H1 (cell line): ENCODE measurements around the gene KATNAL2. TPM values are rescaled to one million over a fixed set of nuclear protein-coding genes. Genes with fewer than 3 reads are reported as not detected.

Source experiments
- CTCF ChIA-PET: fragments of 300-600 bp; sonication (Branson Sonifier 250); formaldehyde crosslinking; loops from one replicate; lab custom pipeline; 2021; ENCODE audit not compliant: partially characterized antibody; lab: Charles Lee
- POLR2A ChIA-PET: fragments of 300-600 bp; sonication (Branson Sonifier 250); formaldehyde crosslinking; loops from one replicate; lab custom pipeline; 2021; ENCODE audit warnings: inconsistent platforms; ENCODE audit not compliant: partially characterized antibody; lab: Charles Lee
- DNase-seq, 2 experiments: peaks; one replicate each; pipeline versions ENCODE4 v3.0.0 to v3.0.0-alpha.2; 2010 to 2022; ENCODE audit warnings: low spot score in 2 of 2, low read depth in 1 of 2, mixed read lengths in 1 of 2
- FAIRE-seq: peaks from 2 replicates; lab custom pipeline; 2011; peaks lifted over from hg19 to GRCh38; lab: Jason Lieb, UNC
- H2AFZ ChIP-seq: 2 replicates; pipeline ENCODE4 v1.8.1; 2012; ENCODE audit warnings: low read length, inconsistent platforms
- H2AK5ac ChIP-seq: 2 replicates; pipeline ENCODE4 v1.6.1; 2013; ENCODE audit warnings: low read depth, low read length
- H2BK120ac ChIP-seq: replicated peaks from 2 replicates; pipeline ENCODE3; 2013; ENCODE audit warnings: low read depth, low read length, inconsistent platforms
- H2BK12ac ChIP-seq: 2 replicates; pipeline ENCODE4 v1.6.1; 2013; ENCODE audit warnings: low read depth, low read length
- H2BK15ac ChIP-seq: 2 replicates; pipeline ENCODE4 v1.6.1; 2013; ENCODE audit warnings: low read length
- H2BK20ac ChIP-seq: 2 replicates; pipeline ENCODE4 v1.6.1; 2013; ENCODE audit warnings: low read length
- H2BK5ac ChIP-seq: 2 replicates; pipeline ENCODE4 v1.6.1; 2013; ENCODE audit warnings: low read depth, low read length
- H3K14ac ChIP-seq: 2 replicates; pipeline ENCODE4 v1.6.1; 2013; ENCODE audit warnings: inconsistent platforms; ENCODE audit not compliant: insufficient read length
- H3K18ac ChIP-seq: 2 replicates; pipeline ENCODE4 v1.6.1; 2013; ENCODE audit warnings: low read length; ENCODE audit errors: extremely low read depth
- H3K23ac ChIP-seq: 2 replicates; pipeline ENCODE4 v1.6.1; 2013; ENCODE audit warnings: inconsistent platforms; ENCODE audit not compliant: insufficient read length
- H3K23me2 ChIP-seq: 2 replicates; pipeline ENCODE4 v1.6.1; 2013; ENCODE audit warnings: low read depth, low read length
- H3K27ac ChIP-seq: 2 replicates; pipeline ENCODE4 v1.6.1; 2011; ENCODE audit warnings: low read depth, low read length, inconsistent platforms
- H3K27me3 ChIP-seq, 4 experiments: replicated peaks in 1 of 4; 1 replicate in 1 of 4; 2 replicates in 3 of 4; pipeline versions ENCODE4 v1.6.1 to v1.8.1; 2011 to 2013; ENCODE audit warnings: low read length in 3 of 4, mild to moderate bottlenecking in 3 of 4, inconsistent platforms in 2 of 4, mixed read lengths in 2 of 4, moderate library complexity in 1 of 4; ENCODE audit not compliant: control insufficient read depth in 3 of 4, insufficient read depth in 3 of 4; ENCODE audit errors: extremely low read depth in 1 of 4
- H3K36me3 ChIP-seq, 4 experiments: 2 replicates each; pipeline versions ENCODE4 v1.6.1 to v1.8.1; 2011 to 2013; ENCODE audit warnings: mild to moderate bottlenecking in 4 of 4, low read length in 3 of 4, moderate library complexity in 2 of 4, control low read depth in 1 of 4, inconsistent platforms in 1 of 4; ENCODE audit not compliant: insufficient read depth in 4 of 4, control insufficient read depth in 2 of 4
- H3K4ac ChIP-seq: replicated peaks from 2 replicates; pipeline ENCODE3; 2013; ENCODE audit warnings: low read length, low read depth, mixed read lengths, inconsistent platforms; ENCODE audit not compliant: insufficient read length
- H3K4me1 ChIP-seq, 4 experiments: replicated peaks in 1 of 4; 1 replicate in 1 of 4; 2 replicates in 3 of 4; pipeline versions ENCODE4 v1.6.1 to v1.8.1; 2011 to 2013; ENCODE audit warnings: low read length in 3 of 4, inconsistent platforms in 2 of 4, mixed read lengths in 1 of 4; ENCODE audit not compliant: insufficient read depth in 4 of 4, control insufficient read depth in 3 of 4
- H3K4me2 ChIP-seq, 2 experiments: 2 replicates each; pipeline versions ENCODE4 v1.6.1 to v1.8.1; 2011 to 2013; ENCODE audit warnings: low read depth in 2 of 2, low read length in 2 of 2, control low read depth in 1 of 2, inconsistent platforms in 1 of 2, mild to moderate bottlenecking in 1 of 2; ENCODE audit not compliant: insufficient read depth in 1 of 2
- H3K4me3 ChIP-seq, 4 experiments: fragments of 200-600, 300-600 bp in 1 of 4; sonication (generic), shearing (Covaris generic), sonication (Bioruptor Twin) in 1 of 4; 2 replicates each; pipeline versions ENCODE4 v1.5.1 to v1.8.1; 2011 to 2016; ENCODE audit warnings: low read length in 4 of 4, low read depth in 3 of 4, control low read depth in 2 of 4, inconsistent platforms in 2 of 4, mild to moderate bottlenecking in 2 of 4, mixed read lengths in 1 of 4, moderate library complexity in 1 of 4; ENCODE audit not compliant: insufficient read depth in 2 of 4; ENCODE audit errors: extremely low read depth in 1 of 4
- H3K56ac ChIP-seq: replicated peaks from 2 replicates; pipeline ENCODE3; 2013; ENCODE audit warnings: low read depth, mild to moderate bottlenecking, mixed read lengths, low read length, inconsistent platforms; ENCODE audit not compliant: insufficient read length
- H3K79me1 ChIP-seq: 2 replicates; pipeline ENCODE4 v1.6.1; 2013; ENCODE audit warnings: low read depth, low read length, control low read depth
- H3K79me2 ChIP-seq, 2 experiments: 2 replicates each; pipeline versions ENCODE4 v1.6.1 to v1.8.1; 2012 to 2013; ENCODE audit warnings: low read length in 2 of 2, mild to moderate bottlenecking in 2 of 2, inconsistent platforms in 1 of 2; ENCODE audit not compliant: insufficient read depth in 2 of 2, control insufficient read depth in 1 of 2
- H3K9ac ChIP-seq, 4 experiments: replicated peaks in 1 of 4; 1 replicate in 1 of 4; 2 replicates in 3 of 4; pipeline versions ENCODE4 v1.6.1 to v1.8.1; 2011 to 2013; ENCODE audit warnings: low read depth in 3 of 4, low read length in 3 of 4, control low read depth in 2 of 4, mild to moderate bottlenecking in 2 of 4, moderate library complexity in 2 of 4, inconsistent platforms in 1 of 4; ENCODE audit errors: extremely low read depth in 1 of 4
- H3K9me3 ChIP-seq, 2 experiments: 2 replicates each; pipeline versions ENCODE4 v1.6.1 to v1.8.1; 2012 to 2013; ENCODE audit warnings: mild to moderate bottlenecking in 2 of 2, moderate library complexity in 2 of 2, control low read depth in 1 of 2, inconsistent platforms in 1 of 2, low read depth in 1 of 2, low read length in 1 of 2, mixed read lengths in 1 of 2; ENCODE audit not compliant: insufficient read depth in 2 of 2
- H4K20me1 ChIP-seq, 2 experiments: replicated peaks in 1 of 2; 2 replicates each; pipeline versions ENCODE3 to v1.8.1; 2011 to 2013; ENCODE audit warnings: inconsistent platforms in 2 of 2, low read length in 2 of 2, mild to moderate bottlenecking in 1 of 2; ENCODE audit not compliant: insufficient read depth in 2 of 2, control insufficient read depth in 1 of 2
- H4K5ac ChIP-seq: 2 replicates; pipeline ENCODE4 v1.6.1; 2013; ENCODE audit warnings: low read length, low read depth, mixed read lengths, inconsistent platforms; ENCODE audit not compliant: insufficient read length
- H4K8ac ChIP-seq: 2 replicates; pipeline ENCODE4 v1.8.0; 2013; ENCODE audit warnings: mild to moderate bottlenecking, moderate library complexity, low read length, inconsistent platforms; ENCODE audit not compliant: insufficient read depth; ENCODE audit errors: extremely low read depth
- H4K91ac ChIP-seq: replicated peaks from 2 replicates; pipeline ENCODE3; 2013; ENCODE audit warnings: low read length, mixed read lengths, inconsistent platforms; ENCODE audit not compliant: insufficient read length
- CHD1 ChIP-seq: IDR thresholded peaks from 2 replicates; pipeline ENCODE4 v1.6.1; 2012; ENCODE audit warnings: low read depth, low read length, improper control_type of control experiment
- KDM4A ChIP-seq: IDR thresholded peaks from one replicate; pipeline ENCODE4 v1.7.1; 2012; ENCODE audit warnings: low read depth, mild to moderate bottlenecking, moderate library complexity, low read length, inconsistent platforms; ENCODE audit not compliant: severe bottlenecking
- NANOG ChIP-seq: IDR thresholded peaks from 2 replicates; pipeline ENCODE4 v1.6.1; 2011; ENCODE audit warnings: low read length, low read depth, mild to moderate bottlenecking, inconsistent platforms; ENCODE audit not compliant: insufficient read depth, poor library complexity, severe bottlenecking
- NRF1 ChIP-seq: IDR thresholded peaks from 2 replicates; pipeline ENCODE4 v1.6.1; 2011; ENCODE audit warnings: mild to moderate bottlenecking, low read depth, low read length, improper control_type of control experiment
- POLR2AphosphoS5 ChIP-seq: IDR thresholded peaks from 2 replicates; pipeline ENCODE4 v1.6.1; 2011; ENCODE audit warnings: low read depth, low read length
- RXRA ChIP-seq: IDR thresholded peaks from 2 replicates; pipeline ENCODE4 v1.6.1; 2011; ENCODE audit warnings: low read depth, mild to moderate bottlenecking, low read length, moderate library complexity; ENCODE audit not compliant: insufficient read depth
- SIRT6 ChIP-seq: IDR thresholded peaks from one replicate; pipeline ENCODE4 v1.7.1; 2012; ENCODE audit warnings: low read length, inconsistent platforms
- SP4 ChIP-seq: IDR thresholded peaks from 2 replicates; pipeline ENCODE4 v1.6.1; 2012; ENCODE audit warnings: low read length, inconsistent platforms
- SRF ChIP-seq: IDR thresholded peaks from 2 replicates; pipeline ENCODE4 v1.6.1; 2011; ENCODE audit warnings: mild to moderate bottlenecking, low read depth, low read length, moderate library complexity
- TCF12 ChIP-seq: IDR thresholded peaks from 2 replicates; pipeline ENCODE4 v1.6.1; 2011; ENCODE audit warnings: low read depth, mild to moderate bottlenecking, low read length
- TEAD4 ChIP-seq: IDR thresholded peaks from 2 replicates; pipeline ENCODE4 v1.6.1; 2012; ENCODE audit warnings: low read depth, low read length, inconsistent platforms, mixed read lengths
- USF2 ChIP-seq: IDR thresholded peaks from 2 replicates; pipeline ENCODE4 v1.6.1; 2011; ENCODE audit warnings: low read length, improper control_type of control experiment
- WGBS, 2 experiments: shearing (Covaris generic) in 1 of 2; methylation state at CpG; one replicate each; pipeline versions ENCODE4 v1.1.6 to v1.1.7; 2013 to 2015; ENCODE audit warnings: low lambda C conversion rate in 2 of 2, mixed read lengths in 2 of 2, inconsistent platforms in 1 of 2, low coverage in 1 of 2, missing lambda C conversion rate in 1 of 2; ENCODE audit not compliant: insufficient replicate concordance in 2 of 2, insufficient coverage in 1 of 2, insufficient read length in 1 of 2; ENCODE audit errors: extremely low coverage in 1 of 2, missing lambda C conversion rate in 1 of 2; 5-methylcytosine and 5-hydroxymethylcytosine counted together
- polyA plus RNA-seq, 7 experiments: library from polyadenylated mRNA; depleted of rRNA in 3 of 7; stranded (reverse) in 5 of 7; unstranded in 2 of 7; fragments of >200 nt in 5 of 7; fragments of 200-250 nt in 2 of 7; gene quantifications; 1 replicate in 5 of 7; 2 replicates in 1 of 7; 4 replicates in 1 of 7; pipeline versions ENCODE4 v1.2.1 to v1.2.3, GENCODE V29; 2011 to 2013; ENCODE audit warnings: missing spikeins in 2 of 7, mixed read lengths in 2 of 7
- total RNA-seq: library from RNA; stranded (reverse); fragmentation: NEBNext Ultra II Directional; extraction: Animal tissue kit (Norgen Biotek cat#: 25700); gene quantifications from 2 replicates; pipeline ENCODE4 v1.2.1, GENCODE V29; 2021

KATNAL2 gene
- total and polyA plus RNA-seq, 2 of the 8 experiments (the other 6 are each of a cell fraction or from before 2014, with no cell fraction given) = 10.0 to 15.2 TPM

- H3K56ac ChIP-seq = no peak overlapping the region
- no peak overlapping the region for H3K4ac ChIP-seq
- H4K91ac ChIP-seq = peak overlapping the region; percentile 80
- H3K79me1 ChIP-seq = 0 out of 2 replicates have a peak, but pooled peaks cover 2% of the 10 kb centered on the region
- peak overlapping the region; percentile 49 to 64 for H3K4me2 ChIP-seq
- 0 out of 2 replicates have a peak overlapping the region, but pooled peaks have one; percentile 35 for H2BK5ac ChIP-seq
- H3K27ac ChIP-seq = peak overlapping the region; percentile 60; the same call in 1 of the 2 replicates
- no peak overlapping the region for H4K8ac ChIP-seq
- no peak overlapping the region for H2AFZ ChIP-seq
- no peak overlapping the region for H2BK20ac ChIP-seq
- no peaks in the 10 kb centered on the region for H3K23me2 ChIP-seq
- H4K5ac ChIP-seq = peak overlapping the region; percentile 21
- H3K27me3 ChIP-seq = no peaks in the 10 kb centered on the region
- DNase-seq (peak in 1 of 2 experiments; percentile 31), FAIRE-seq (peak; percentile 95)
- peaks cover 3 to 7% (median 3%) of the 10 kb centered on the region in 4 experiments; a peak in 6 of 7 replicates for H3K4me1 ChIP-seq
- no peaks in the 10 kb centered on the region for H4K20me1 ChIP-seq
- no peak overlapping the region for H2BK120ac ChIP-seq
- H3K79me2 ChIP-seq = peaks cover 2 to 83% of the 10 kb centered on the region in 2 experiments
- H2BK12ac ChIP-seq = no peak overlapping the region
- WGBS, 2 experiments = 14% methylated on average over 2 of the region's 2 CpGs; no CpG with 5 or more reads in 1 of the 2 experiments
- H2BK15ac ChIP-seq = no peak overlapping the region
- H3K9me3 ChIP-seq = no peaks in the 10 kb centered on the region
- no peak overlapping the region for H3K23ac ChIP-seq
- peak overlapping the region in 1 of 4 experiments; percentile 18; a peak in 1 of 8 replicates for H3K4me3 ChIP-seq
- H3K18ac ChIP-seq = peak overlapping the region; percentile 68; the same call in 1 of the 2 replicates
- H2AK5ac ChIP-seq = no peak overlapping the region; the same call in 1 of the 2 replicates
- POLR2A ChIA-PET = interaction anchor here (1.1 to 2.1 kb wide), 4 partner anchors 10 to 18 kb away, joined by 4 to 9 read pairs (median 5); partner anchors contain the start of genes KATNAL2 and PIAS2
- H3K9ac ChIP-seq = no peak overlapping the region
- no peak overlapping the region for H3K14ac ChIP-seq
- CTCF ChIA-PET = interaction anchor here (0.7 kb wide), 1 partner anchor 32 kb away, joined by 3 read pairs; no protein-coding TSS in a partner anchor
- 0 out of 8 replicates have a peak, but pooled peaks cover 0 to 3% (median 0%) of the 10 kb centered on the region in 4 experiments for H3K36me3 ChIP-seq
- TF ChIP-seq SRF (no peak), SIRT6 (no peak), RXRA (no peak), USF2 (no peak), NRF1 (no peak), POLR2AphosphoS5 (no peak), KDM4A (no peak), SP4 (no peak), NANOG (no peak), TCF12 (no peak), CHD1 (no peak), TEAD4 (peak; percentile 90)
These were observed 18.0 kb upstream of the KATNAL2 start for GRCh38 chr18:46899274-46899948.
